Activated CD4-positive, alpha-beta T cell treated with anti-CD3 and anti-CD28 coated beads, Interleukin-2, amount 50 U/mL, for 4 hours (primary cell): ENCODE results near the gene ADAM12.

Source experiments
- DNase-seq, 2 experiments: peaks; one replicate each; pipeline ENCODE4 v3.0.0-alpha.2; 2020

ADAM12 gene

DNA sequence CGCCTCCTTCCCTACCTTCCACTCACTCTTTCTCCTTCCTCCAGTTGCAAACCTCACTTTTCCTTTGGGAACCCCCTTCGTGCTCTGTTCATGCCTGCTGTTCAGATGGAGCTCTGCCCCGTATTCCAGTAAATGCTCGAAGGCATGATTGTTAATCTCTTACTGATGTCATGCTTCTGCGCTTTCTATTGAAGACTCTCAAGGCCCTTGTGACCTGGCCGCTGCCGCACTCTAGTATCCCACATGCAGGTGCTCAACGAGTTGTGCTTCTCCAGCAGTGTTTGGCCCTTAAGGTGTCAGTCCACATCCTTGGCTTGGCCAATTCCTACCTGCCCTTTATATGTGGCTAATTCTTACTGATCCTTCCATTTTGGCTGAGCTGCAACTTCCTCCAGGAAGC lies 158.6 kb downstream of the ADAM12 start:
- no peak for DNase-seq

DNA sequence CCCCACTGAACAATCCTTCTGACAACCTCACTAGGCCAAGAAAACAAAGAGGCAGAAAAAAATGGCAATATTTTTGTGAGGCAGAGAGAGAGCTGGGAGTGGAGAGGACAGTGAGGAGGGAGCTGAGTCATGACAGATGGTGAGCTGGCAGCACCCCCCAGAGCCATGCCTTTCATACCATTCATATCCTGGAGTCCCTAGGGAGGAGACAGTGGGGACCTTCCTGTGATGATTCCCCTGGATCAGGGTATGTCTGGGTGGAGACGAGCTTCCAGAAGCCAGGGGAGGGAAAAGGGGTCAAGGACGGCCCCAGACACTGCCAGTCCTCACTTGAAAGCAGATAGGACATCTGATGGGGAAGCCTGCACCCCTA lies 160.5 kb downstream of the ADAM12 start:
- DNase-seq, result no peak

DNA sequence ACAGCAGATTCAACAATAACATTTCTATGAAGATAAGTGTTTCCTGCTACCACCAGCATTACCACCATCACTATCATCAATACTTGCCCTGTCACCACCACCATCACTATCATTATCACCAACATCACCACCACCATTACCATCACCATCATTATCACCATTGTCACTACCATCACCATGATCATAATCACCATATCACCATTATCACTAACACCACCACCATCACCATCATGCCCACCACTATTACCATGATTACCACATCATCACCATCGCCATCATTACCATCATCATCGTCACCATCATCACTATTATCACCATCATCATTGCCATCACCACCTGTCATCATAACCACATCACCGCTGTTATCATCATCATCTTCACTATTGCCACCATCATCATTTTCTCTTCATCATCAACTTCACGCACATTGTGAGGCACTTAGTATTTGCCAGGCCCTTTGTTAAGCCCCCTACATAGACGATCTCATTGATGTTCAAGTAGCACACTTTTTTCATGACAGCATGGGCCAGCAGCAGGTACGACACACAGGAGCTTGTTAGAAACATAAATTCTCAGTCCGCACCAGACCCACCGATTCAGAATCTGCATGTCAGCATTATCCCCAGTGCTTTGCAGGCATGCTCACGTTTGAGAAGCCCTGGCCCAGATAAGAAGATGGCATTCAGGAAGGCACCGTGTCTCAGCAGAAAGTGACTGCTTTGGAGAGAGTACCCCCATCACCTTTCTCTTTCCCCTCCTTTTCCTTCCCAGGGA lies 161.1 kb downstream of the ADAM12 start:
- DNase-seq, result no peak

DNA sequence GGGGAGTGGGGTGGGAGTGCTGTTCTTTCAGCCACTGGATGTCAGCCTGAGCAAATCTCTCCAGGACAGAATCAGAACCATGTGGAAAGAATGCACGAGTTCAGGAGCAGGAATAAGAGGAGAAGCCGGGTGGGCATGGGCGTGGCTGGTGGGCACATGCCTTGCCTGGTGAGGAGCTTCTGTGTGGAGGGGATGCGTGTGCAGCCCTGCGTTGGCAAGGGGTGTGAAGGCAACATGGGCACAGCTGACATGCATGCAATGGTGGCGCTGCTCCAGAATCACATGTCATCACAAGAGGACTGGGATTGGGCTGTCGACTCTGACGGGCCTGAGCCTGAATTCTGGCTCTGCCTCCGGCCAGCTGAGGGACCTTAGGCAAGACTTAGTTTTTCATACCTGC lies 162.1 kb downstream of the ADAM12 start:
- no peak for DNase-seq

DNA sequence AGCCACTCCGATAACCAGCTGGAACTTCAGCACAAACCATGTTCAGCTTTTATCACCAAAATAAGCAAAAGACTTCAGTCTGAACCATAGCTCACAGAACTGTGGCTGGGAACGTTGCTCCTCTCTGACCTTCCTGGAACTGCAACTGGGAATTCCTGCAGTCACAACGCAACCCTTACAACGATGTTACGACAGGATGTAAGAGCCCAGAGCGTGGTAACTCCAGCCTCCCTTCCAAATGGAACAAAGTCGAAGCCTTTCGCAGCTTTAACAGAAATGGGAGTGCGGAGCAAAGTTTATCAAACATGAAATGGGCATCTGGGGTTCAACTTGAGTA lies 162.6 kb downstream of the ADAM12 start:
- DNase-seq, result no peak

DNA sequence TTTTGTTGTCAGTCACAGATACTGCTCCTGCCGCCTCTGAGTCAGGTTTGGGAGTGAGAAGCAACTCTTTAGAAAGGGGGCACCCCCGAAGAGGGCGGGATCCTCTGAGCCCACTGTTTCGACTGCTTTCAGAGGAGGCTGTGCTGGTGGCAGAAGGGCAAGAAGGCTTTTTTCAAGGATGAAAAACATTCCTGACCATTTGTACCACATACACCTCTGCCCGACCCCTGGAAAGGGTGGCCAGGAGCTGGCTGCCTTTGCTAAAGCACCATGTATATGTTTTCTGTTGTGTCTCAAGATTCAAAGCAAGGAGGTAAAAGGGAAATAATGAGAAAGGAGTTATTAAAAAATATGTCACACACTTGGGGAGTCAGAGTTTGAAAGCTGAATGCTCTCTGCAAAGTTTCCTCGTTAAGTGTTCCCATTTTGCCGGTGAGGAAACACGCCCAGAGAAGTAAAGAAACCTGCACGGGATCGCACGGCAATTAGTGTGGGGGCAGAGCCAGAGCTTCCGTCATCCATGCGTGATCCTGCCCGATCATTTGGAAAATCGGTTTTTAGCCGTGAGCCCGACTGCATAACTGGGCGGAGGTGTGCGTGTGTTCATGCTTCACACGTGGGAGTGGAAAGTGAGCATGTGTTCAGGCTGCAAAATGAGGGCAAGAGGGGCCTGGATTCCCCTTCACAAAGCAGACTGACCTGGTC lies 163.2 kb downstream of the ADAM12 start:
- DNase-seq, result no peak

DNA sequence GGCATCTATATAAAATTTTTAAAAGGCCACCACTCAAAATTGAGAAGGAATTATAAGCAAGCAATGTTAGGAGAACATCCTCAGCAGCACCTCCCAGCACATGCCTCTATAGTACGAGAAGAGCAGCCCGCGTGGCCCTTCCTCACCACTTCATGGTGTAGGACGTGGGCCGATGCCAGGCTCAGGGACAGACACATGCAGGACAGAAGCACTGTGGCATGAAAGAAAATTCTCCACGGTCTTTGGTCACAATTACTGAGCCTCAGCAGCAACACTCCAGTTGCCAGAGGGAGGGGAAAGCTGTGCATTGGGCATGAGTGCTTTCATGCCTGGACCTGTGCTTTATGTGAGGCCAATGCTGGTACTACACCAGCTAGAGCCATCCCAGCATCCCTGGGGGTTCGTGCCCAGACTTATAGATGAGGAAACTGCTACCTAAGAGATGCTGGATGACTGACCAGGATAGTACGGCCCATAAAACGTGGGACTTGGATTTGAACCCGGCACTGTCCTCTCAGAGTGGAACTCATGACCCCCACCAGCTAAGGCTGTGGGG lies 164.7 kb downstream of the ADAM12 start:
- DNase-seq, result no peak

DNA sequence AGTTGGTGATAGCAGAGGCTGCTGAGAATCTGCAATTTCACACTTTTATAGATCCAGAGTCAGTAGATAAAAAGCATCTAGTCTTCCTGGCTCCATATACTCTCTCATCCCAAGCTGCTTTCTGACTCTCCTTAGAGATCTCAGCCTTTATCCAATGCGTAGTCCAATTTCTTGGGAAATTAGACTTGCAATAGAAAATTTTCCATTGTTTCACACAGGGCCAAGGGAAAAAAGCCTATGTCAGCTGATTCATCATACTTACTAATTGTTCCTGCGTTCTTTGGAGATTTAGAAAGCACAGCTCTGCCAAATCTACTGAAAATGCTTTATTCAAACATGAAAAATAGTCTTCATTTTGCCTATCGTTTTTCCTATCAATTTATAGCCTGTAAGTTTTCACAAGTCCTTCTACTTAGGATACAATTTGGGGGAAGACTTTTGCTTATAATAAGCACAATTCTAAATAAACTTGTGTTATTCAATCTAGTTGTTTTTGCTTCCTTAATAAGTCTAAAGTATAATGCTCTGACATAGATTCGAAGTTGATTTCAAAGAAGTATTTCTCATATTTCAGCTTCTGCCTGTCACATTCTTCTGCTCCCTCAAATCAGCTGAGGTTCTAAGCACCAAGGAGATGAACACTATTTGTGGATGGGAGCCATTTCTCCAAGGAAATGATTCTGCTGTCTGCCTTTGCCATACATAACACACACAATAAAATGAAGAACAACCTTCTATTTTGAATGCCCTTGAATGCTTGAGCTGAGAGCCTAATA lies 165.4 kb downstream of the ADAM12 start:
- no peak for DNase-seq

DNA sequence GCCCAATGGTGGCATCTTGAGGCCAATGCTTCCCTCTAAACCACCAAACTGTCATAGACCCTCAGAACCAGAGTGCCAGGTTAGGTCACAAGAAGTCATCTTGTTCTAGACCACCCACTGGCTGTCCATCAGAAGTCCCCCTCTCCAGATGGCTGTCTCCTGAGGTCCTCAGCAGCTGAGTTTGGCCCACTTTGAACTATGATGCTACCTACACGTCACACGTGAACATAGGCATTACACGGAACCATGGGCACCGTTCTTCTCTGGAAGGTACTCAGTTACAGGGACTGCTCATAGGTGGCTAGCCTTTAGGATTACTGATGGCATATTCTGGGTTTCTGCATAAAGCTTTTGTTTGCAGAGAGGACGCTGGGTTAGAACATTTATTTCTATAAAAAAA lies 166.4 kb downstream of the ADAM12 start:
- DNase-seq, result no peak

DNA sequence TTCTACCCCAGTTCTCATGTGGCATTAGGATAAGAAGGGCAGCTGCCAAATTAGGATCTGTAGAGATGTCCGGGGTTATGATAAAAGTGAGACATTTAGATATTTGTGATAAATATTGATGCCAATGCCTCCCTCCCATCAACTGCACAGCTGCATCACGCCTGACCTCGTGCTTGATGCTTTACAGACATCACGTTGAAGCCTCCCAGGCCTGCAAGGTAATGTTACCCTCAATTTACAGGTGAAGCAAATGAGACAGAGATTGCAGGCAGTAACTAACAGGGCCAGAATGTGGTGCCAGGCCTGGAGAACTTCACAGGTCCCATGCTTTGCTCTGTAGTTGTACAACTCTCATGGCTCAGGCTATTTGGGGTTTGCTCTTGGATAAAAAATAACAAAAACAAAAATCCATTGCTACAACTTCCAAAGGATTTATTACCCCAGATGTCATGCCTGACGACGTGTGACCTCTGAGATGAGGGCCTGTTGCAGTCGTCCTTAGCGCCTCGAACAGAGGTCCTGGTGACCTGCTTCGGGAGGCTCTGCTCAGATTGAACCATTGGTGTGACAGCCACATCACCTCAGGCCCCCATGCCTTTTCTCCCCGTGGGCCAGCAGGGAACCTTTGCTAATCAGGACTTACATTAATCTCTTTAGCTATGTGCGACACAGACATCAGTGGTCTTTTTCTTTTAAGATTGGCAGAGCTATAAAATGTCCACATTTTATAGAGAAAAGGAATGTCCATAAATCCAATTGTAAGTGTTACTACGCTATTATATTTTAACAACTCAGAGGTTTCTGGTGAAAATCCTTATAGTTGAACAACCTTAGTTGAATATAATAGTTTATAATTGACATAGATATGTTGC lies 169.3 kb downstream of the ADAM12 start:
- DNase-seq, result no peak

DNA sequence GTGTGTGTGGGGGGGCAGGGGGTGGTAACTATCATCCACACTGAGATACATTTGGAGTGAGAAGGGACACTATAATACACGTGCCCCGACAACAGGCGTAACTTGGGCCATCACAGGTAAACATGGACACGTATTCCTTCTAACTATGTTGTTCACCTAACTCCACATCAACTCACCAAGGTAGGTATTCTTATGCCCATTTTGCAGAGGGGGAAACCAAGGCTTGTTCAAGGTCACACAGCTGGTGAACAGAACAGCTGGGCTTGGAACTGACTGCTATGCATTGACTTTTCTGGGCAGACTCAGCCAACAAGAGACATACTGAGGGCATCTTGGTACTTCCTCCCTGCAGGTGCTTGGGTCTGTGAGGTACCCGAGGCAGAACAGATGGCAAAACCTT lies 170.1 kb downstream of the ADAM12 start:
- no peak for DNase-seq

DNA sequence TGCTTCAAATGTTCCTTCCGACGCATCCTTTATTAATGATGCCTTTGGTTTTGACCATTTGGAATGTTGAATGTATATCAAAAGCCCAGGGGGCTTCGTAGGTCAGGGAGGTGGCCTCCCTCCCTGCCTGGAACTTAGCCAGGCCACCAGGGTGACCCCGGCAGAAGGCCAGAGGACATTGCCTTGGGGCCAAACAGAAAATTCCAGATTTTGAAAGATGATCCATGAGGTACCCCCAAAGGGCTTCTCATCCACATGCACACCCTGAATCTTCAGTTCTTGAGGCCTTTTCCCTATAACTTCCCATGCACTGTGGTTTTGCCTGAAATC lies 171.7 kb downstream of the ADAM12 start:
- DNase-seq, result no peak

DNA sequence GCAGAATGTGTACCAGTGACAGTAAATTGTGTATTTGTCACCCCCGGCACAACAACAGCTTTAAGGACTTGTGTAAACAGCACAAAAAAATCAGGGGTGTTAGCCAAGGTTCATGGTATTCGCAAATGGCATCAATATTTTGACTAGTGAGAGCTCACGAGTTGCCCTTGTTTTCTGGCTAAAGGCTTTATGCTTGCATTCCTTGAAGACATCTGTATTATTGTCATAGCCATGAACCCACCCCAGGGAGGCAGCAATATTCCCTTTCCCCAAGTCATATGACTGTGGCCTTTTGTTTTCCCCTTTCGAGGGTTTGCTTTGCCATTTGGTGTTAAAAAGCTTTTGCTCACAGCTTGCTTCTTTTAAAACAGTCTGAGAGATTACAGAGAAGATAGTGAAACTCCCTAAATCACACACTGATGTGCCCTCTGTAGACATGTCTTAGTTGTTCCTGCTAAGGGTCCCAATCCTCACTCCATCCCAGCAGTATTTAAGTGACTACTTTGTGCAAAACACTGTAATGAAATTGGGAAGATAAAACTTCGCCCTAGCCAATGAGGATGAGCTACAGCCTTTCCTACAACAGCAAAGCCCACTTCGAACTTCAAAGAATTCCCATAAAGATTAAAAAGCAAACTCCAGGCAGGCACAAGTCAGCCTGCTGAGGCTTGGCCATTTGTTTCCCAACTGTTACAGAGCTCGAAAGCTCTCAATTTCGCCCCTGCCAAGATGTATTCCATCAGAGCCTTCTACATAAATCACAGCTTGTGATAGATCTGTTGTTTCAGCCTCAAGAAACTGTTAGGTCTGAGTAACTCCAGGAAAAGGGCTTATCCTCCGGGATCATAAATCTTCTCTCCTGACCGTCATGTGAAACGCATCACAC lies 172.3 kb downstream of the ADAM12 start:
- no peak for DNase-seq

DNA sequence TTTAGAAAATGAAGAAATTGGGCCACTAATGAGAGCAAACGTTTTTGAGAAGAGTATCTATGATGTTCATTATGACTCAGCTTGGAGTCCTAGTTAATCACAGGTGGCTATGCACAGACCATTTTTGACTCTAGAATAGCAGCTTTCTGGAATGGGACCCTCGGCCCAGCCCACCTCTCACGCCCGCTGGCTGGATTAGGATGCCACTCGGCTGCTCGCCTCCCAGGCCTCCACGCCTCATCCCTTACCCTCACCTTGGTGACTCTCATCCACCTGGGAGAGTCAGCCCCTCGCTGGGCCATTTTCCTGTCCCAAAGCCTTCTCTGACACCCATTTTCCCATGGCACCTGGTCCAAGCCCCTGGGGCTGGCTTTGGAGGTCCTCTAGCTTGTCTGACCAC lies 173.6 kb downstream of the ADAM12 start:
- DNase-seq, result no peak

DNA sequence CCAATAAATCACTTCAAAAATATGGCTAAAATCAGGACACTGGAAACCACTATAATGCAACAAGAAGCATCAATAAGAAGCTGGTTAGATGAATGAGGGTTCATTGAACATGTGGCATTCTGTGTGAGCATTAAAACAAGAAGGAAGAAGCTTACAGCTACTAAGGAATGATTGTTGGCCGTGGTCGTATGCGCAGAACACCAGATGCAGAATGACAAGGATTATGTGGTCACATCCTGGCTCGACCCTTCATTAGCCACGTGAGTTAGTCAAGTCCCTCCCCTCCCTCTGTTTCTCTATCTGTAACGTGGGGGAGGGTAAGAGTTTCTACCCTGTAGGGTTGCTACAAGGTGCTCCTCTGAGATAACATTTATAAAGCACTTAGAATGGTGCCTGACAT lies 174.3 kb downstream of the ADAM12 start:
- no peak for DNase-seq

DNA sequence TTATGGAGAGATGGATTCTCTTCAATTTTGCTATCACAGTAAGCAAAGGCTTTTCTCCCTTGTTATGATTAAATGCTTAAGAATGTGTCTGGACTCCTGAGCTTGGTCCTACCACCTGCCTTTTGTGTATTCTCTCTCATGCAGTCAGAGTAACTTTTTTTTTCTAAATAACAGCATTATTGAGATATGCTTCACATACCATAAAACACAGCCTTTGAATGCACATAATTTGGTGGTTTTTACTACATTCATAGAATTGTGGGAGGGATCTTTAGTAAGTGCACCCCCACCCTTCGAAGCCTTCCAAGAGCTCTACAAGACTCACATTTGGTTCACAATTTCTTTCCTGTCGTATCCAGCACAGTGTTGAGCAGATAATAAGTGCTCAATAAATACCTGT lies 175.5 kb downstream of the ADAM12 start:
- DNase-seq, result no peak

DNA sequence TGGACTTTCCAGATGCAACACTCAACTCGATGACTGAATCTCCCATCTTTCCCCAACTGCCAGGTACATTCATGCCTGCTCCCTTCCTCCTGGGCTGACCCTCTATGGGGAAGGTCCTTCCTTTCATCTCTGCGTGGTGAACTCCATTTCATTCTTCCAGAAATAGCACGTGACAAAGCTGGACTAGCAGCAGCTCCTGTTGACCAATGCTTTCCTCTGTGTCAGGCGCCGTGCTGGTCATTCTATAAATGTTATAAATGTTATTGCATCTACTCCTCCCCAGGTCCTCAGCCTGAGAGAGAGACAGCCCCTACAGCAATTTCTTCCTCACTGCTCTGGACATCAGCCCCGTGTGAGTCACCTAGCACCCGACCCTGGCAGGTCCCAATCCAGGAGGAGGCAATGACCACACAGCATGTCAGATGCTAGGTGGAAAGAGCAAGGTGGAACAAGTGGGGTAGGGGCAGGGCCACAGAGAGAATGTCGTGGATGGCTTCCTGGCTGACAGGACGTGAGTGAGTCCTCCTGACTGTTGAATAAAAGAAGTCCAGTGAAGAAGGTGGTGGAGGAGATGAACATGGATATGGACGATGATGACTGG lies 178.1 kb downstream of the ADAM12 start:
- DNase-seq, result no peak

DNA sequence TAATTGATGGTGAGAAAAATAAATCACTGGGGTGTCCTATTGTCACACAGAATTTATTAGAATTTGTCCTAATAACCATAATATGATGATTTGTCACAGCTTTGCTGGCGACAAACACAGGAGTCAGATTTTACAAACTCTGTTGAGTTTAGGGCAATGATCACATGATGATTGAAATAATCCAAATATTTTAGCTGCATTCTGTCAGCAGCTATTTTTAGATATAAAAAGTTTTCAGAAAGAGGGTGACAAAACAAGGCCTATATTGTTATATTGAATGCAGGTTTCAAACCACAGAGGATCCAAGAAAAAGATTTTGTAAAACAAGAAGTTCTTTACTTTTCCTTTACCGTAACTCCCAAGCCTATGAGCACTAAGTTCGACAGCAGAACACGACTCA lies 178.8 kb downstream of the ADAM12 start:
- no peak for DNase-seq

DNA sequence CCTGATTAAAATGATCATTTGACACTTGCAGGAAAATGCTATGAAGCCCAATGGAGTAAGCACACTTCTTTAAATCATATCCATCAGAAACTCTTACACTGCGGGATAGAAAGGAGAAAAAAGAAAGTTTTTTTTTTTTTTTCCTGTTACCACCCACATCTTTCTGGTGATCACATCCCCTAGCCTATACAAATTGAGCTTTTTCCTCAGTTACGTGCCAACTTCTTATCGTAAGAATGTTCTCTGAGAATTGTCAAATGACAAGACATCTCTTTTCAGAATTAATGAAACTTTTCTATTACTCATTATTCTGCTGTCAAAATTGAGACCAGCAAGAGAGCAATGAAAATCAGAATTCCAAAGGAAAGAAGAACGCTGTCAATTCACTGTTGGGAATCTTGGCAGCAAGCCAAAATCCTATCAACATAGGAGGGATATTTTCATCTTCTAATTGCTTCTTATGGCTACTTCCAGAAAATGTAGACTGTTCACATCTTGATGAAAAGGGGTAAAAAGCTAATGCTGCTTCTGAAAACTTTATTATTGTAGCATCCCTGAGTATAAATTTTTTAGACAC lies 179.5 kb downstream of the ADAM12 start:
- DNase-seq, result no peak

DNA sequence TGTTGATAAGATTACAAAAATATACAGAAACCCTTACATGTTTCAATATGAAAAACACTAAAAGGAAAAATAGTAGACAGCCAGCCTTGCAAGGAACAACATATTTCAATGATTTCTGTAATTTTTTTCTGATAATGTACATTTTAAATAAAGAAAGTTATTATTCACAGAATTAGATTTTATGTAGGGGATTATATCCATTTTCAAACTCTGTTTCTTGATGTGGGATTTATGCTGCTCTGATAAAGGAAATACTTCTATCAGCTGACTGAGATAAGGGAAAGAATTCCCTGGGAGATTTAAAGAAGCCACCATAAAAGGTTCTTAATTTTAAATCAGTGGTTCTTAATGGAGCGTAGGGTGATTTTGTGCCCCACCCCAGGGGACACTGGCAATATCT lies 180.4 kb downstream of the ADAM12 start:
- DNase-seq, result no peak

DNA sequence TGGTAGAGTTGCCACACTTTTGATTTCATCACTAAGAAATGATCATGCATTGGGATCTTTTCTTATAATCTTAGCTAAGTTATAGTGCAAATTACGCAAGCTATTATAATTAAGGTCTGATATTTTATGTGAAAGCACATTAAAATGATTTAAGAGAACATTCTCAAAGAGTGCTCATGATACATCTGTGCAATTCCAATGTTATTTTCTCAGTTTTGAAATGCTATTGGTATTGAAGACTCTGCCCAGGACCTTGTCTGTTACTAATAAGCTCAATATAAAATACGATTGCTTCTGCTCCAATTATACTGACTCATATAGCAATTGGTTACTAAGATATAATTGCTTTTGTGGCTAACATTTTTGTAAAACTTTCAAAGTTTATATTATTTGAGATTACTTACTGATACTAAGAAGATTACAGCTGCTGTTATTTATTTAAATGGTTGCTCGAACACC lies 180.9 kb downstream of the ADAM12 start:
- no peak for DNase-seq
